Raji (cell line): ENCODE measurements around the gene TBC1D12.

Source experiments
- POLR2A ChIP-seq: IDR thresholded peaks from 2 replicates; pipeline ENCODE4 v1.6.1; 2011; ENCODE audit warnings: low read depth, low read length, control low read depth; ENCODE audit not compliant: insufficient read depth

TBC1D12 gene

DNA sequence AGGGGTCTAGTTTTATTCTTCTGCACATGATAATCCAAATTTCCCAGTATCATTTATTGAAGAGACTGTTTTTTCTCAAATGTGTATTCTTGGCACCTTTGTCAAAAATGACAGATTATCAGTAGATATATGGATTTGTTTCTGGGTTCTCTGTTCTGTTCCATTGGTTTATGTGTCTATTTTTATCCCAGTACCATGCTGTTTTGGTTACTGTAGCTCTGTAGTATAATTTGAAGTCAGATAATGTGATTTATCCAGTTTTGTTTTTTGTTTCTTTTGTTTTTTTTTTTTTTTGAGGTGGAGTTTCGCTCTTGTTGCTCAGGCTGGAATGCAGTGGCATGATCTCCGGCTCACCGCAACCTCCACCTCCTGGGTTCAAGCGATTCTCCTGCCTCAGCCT is 81.6 kb downstream of the TBC1D12 start:
- no peak for TF ChIP-seq POLR2A

DNA sequence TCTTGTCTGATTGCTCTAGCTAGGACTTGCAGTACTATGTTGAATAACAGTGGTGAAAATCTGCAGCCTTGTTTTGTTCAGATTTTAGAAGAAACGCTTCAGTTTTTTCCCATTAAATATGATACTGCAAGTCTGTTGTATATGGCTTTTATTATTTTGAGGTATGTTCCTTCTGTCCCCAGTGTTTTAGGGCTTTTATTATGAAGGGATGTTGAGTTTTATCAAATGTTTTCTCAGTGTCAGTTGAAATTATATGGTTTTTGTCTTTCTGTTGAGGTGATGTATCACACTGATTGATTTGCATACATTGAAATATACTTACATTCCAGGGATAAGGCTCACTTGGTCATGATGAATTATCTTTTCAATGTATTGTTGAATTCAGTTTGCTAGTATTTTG is 82.8 kb downstream of the TBC1D12 start:
- no peak for TF ChIP-seq POLR2A

GRCh38 chr10:94487575-94487974 is 85.2 kb downstream of the TBC1D12 start:
- no peak for TF ChIP-seq POLR2A

GRCh38 chr10:94489107-94489506 is 86.8 kb downstream of the TBC1D12 start:
- TF ChIP-seq POLR2A: no peak

- no peak for TF ChIP-seq POLR2A
Observed at GRCh38 chr10:94489976-94490788, 87.8 kb downstream of the TBC1D12 start.

DNA sequence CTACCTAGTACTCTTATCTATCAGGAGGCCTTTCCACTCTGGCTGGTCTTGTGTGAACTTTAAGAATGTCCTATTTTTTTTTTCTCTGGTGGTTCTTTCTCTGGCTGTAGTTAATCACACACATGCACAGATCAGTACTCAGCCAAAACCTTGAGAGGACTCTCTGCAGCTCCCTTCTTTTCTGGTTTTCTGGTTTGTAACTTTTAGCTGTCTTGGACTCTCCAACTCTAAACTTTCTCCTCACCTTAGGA is 88.4 kb downstream of the TBC1D12 start:
- TF ChIP-seq POLR2A: no peak

DNA sequence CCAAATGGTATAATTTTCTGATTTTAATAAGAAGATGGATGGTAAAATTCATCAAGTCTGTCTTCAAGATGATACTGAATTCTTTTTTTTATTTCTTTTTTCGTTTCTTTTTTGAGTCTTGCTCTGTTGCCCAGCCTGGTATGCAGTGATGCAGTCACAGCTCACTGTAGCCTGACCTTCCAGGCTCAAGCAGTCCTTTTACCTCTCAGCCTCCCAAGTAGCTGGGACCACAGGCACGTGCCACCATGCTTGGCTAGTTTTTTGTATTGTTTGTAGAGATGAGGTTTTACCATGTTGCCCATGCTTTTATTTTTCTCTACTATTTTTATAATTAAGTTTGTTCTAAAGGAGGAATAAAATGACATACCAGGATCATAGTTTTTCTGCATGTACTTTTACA is 91.1 kb downstream of the TBC1D12 start:
- TF ChIP-seq POLR2A: no peak

DNA sequence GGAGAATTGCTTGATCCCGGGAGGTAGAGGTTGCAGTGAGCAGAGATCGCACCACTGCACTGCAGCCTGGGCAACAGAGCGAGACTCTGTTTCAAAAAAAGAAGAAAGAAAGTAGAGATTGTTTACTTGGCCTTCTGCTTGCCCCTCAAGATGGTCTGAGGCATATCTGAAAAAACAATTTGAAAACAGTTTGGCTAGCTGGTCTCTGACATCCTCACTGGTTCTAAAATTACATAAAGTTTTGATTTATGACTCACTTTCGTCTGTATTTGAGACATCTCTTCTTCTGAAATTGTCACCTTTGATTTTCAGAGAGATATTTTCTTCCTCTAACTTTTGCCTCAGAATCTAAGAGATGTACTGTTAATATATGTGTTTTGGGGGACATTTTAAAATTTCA is 93.7 kb downstream of the TBC1D12 start:
- no peak for TF ChIP-seq POLR2A

GRCh38 chr10:94496646-94497045 is 94.3 kb downstream of the TBC1D12 start:
- TF ChIP-seq POLR2A: no peak

GRCh38 chr10:94500063-94500462 is 97.7 kb downstream of the TBC1D12 start:
- TF ChIP-seq POLR2A: no peak

- no peak for TF ChIP-seq POLR2A
Observed at GRCh38 chr10:94521276-94522250, 119.2 kb downstream of the TBC1D12 start.

GRCh38 chr10:94524146-94524545 is 121.8 kb downstream of the TBC1D12 start:
- TF ChIP-seq POLR2A: no peak

DNA sequence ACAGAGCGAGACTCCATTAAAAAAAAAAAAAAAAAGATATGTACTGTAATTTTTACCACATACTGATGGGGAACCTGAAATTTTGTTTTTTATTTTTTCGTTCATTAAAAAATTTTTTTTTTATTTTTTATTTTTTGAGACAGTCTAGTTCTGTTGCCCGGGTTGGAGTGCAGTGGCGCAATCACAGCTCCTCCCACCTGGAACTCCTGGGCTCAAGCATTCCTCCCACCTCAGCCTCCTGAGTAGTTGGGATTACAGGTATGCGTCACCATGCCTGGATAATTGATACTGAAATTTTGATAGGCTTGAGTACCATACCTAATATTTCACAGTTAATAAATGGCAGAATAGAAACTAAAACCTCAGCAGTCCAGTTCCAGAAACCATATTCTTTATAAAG is 122.4 kb downstream of the TBC1D12 start:
- TF ChIP-seq POLR2A: no peak

DNA sequence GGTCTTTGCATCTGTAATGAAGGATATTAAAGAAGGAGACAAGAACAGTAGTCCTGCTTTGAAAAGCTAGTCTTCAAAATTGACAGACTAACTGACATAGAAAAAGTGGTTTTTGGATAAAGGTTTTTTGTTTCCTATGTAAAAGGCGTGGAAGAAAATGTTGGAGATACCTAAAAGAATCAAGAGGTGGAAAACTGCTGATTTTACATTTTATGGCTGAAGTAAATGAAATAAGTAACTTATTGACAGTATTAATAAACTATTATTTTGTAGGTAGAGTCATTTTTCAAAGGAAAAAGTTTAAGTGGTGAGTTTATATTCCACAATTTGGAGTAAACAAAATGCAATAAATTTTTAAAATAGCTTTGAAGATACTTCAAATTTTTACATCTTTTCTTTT is 130.7 kb downstream of the TBC1D12 start:
- TF ChIP-seq POLR2A: no peak

DNA sequence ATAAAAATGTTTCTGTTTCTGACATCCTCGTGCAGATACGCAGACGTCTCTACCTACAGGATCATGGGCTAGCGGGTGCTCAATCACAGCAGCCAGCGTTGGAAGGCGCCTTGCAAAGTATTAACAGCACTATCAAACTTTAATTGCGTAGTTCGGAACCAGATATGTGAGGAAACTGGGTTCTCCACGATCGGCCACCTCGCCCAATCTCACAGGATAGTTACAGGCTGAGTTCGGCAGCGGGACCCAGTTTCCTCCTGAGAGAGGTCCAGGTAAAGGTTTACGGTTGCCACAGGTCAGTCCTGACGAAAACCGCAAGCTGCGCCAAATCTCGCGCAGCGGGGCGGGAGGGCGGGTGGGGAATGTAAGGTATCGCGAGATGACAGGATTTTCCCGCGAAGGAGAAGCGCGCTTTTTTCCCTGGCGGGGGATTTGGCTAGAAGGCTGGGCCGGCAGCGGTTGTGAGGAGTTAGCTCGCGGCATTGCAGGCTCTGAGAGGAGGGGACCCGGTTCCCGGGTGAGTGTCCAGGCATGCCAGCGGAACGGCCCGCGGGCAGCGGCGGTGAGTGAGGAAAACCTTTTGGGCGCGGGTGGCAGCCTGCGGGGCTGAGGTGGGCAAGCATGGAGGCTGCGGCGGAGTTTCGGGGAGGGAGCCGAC is 143.2 kb downstream of the TBC1D12 start, which contains the start of gene HELLS:
TSS of gene HELLS (plus strand) at position 398 of the 658 bp plus-strand sequence. CDS start at position 532, 134 bp downstream.
- peak; percentile 81 for TF ChIP-seq POLR2A
